ENCODE data around the gene CHST11. TPM values are rescaled to one million over a fixed set of nuclear protein-coding genes. Genes with fewer than 3 reads are reported as not detected.

Gene CHST11
- total RNA-seq, 1 experiment from 2014 or later, result 6.7 TPM

GRCh38 chr12:104575442-104576186, 118.9 kb downstream of the CHST11 start:
- Histone ChIP-seq H2BK120ac (ENCODE audit: low read depth, low read length, poor library complexity, severe bottlenecking) (no peak overlapping the region), H3K9ac (ENCODE audit: extremely low read depth, insufficient read length, low read length) (no peak overlapping the region), H3K4me1 (ENCODE audit: insufficient read depth, low read length) (no peaks in the 10 kb centered on the region), H3K9me3 (ENCODE audit: control insufficient read depth, low read depth, low read length) (no peaks in the 10 kb centered on the region), H3K18ac (ENCODE audit: insufficient read length, low read depth, low read length) (no peak overlapping the region), H4K20me1 (ENCODE audit: control insufficient read depth, insufficient read depth, insufficient read length) (no peaks in the 10 kb centered on the region), H4K91ac (ENCODE audit: insufficient read length, low read depth, low read length) (no peak overlapping the region), H3K56ac (ENCODE audit: insufficient read length, low read depth, low read length) (no peak overlapping the region), H2BK20ac (ENCODE audit: low read depth, low read length, poor library complexity, severe bottlenecking) (no peak overlapping the region), H4K5ac (ENCODE audit: insufficient read length, low read depth, low read length) (no peak overlapping the region), H3K79me1 (ENCODE audit: insufficient read depth, low read depth, low read length, poor library complexity, severe bottlenecking) (no peaks in the 10 kb centered on the region), H3K79me2 (ENCODE audit: insufficient read depth, low read length) (no peaks in the 10 kb centered on the region), H2AK5ac (ENCODE audit: insufficient read length, low read length) (no peak overlapping the region), H3T11ph (ENCODE audit: low read length) (no peak overlapping the region), H4K8ac (replicated peaks; ENCODE audit: insufficient read length, low read depth, low read length) (no peak overlapping the region), H3K23me2 (ENCODE audit: insufficient read length, low read depth, low read length, poor library complexity, severe bottlenecking) (no peaks in the 10 kb centered on the region), H2BK5ac (ENCODE audit: insufficient read length, low read length) (no peak overlapping the region), H3K27ac (ENCODE audit: insufficient read length, low read depth, low read length) (no peak overlapping the region), H3K27me3 (ENCODE audit: insufficient read depth, low read length) (no peaks in the 10 kb centered on the region), H2AFZ (ENCODE audit: low read length) (no peak overlapping the region), H2BK15ac (ENCODE audit: low read depth, low read length) (no peak overlapping the region), H3K4ac (ENCODE audit: low read depth, low read length) (no peak overlapping the region), H3K23ac (ENCODE audit: insufficient read length, low read depth, low read length) (no peak overlapping the region), H3K4me2 (ENCODE audit: insufficient read depth, insufficient read length, low read length) (no peak overlapping the region), H2BK12ac (ENCODE audit: insufficient read length, low read depth, low read length) (no peak overlapping the region), H3K14ac (ENCODE audit: insufficient read depth, low read length) (no peak overlapping the region)
- no peak for DNase-seq
- H3K27me3 Mint-ChIP-seq (ENCODE audit: low read depth), result no peaks in the 10 kb centered on the region
- no CpG with 5 or more reads among the region's 12 CpGs for WGBS (ENCODE audit: extremely low coverage, insufficient read length, low lambda C conversion rate)
- H3K4me3 Mint-ChIP-seq, result no peak overlapping the region; a peak in 1 of 5 replicates
- no peaks in the 10 kb centered on the region; a peak in 1 of 5 replicates for H3K9me3 Mint-ChIP-seq
- H3K36me3 Mint-ChIP-seq (ENCODE audit: insufficient read depth in 1 of 3, low read depth in 3 of 3), result peaks cover 0 to 5% (median 0%) of the 10 kb centered on the region in 3 experiments; a peak in 1 of 7 replicates
- H3K4me1 Mint-ChIP-seq, result peaks cover 0 to 12% of the 10 kb centered on the region in 2 experiments; a peak in 2 of 4 replicates
- no peak for TF ChIP-seq CTCF (conservative IDR thresholded peaks at IDR 0.05)
- 0 out of 7 replicates have a peak overlapping the region, but pooled peaks of 1 of the 3 experiments have one; percentile 37 for H3K27ac Mint-ChIP-seq
